ENCODE data around the gene WDR35. TPM values are rescaled to one million over a fixed set of nuclear protein-coding genes. Genes with fewer than 3 reads are reported as not detected.

The WDR35 gene
- total RNA-seq, 2 donors from 2014 or later = 6.7 to 8.9 TPM

DNA sequence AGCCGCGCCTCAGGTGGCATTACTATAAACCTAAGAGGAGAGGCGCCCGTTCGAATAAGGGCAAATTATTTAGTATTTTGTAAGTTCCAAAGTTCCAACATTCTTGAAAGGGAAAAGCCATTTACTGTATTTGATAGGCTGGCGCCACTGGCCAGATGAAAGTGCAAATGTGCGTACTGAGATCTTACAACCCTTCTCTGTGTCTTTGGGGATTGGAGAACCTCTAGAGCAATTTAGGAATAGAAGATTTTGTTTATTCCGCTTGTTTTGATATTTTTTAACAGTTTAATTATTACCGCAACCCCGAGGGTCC is 467 bp upstream of the WDR35 start:
- no peak for ATAC-seq
- WGBS, 2 donors = 9 to 20% methylated on average over 6 to 10 of the region's 10 CpGs
- peaks cover 20% of the 10 kb centered on the region for H3K4me1 ChIP-seq
- no peaks in the 10 kb centered on the region for H3K9me3 ChIP-seq
- no peaks in the 10 kb centered on the region for H3K36me3 ChIP-seq (replicated peaks in 1 of 2; ENCODE audit: insufficient read depth in 1 of 2, low read depth in 2 of 2)
- no peaks in the 10 kb centered on the region for H3K27me3 ChIP-seq
- no peak for DNase-seq
- H3K27ac ChIP-seq = peak overlapping the region in 2 of 4 donors; percentile 38 to 57
- TF ChIP-seq POLR2A (IDR thresholded peaks at IDR 0.05) = no peak
- TF ChIP-seq, protein P1, sequence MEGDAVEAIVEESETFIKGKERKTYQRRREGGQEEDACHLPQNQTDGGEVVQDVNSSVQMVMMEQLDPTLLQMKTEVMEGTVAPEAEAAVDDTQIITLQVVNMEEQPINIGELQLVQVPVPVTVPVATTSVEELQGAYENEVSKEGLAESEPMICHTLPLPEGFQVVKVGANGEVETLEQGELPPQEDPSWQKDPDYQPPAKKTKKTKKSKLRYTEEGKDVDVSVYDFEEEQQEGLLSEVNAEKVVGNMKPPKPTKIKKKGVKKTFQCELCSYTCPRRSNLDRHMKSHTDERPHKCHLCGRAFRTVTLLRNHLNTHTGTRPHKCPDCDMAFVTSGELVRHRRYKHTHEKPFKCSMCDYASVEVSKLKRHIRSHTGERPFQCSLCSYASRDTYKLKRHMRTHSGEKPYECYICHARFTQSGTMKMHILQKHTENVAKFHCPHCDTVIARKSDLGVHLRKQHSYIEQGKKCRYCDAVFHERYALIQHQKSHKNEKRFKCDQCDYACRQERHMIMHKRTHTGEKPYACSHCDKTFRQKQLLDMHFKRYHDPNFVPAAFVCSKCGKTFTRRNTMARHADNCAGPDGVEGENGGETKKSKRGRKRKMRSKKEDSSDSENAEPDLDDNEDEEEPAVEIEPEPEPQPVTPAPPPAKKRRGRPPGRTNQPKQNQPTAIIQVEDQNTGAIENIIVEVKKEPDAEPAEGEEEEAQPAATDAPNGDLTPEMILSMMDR (IDR thresholded peaks at IDR 0.05) = no peak
- peak overlapping the region; percentile 52 to 75 for H3K4me3 ChIP-seq
- intact Hi-C loops (cut with DNase I) = no loop called here

DNA sequence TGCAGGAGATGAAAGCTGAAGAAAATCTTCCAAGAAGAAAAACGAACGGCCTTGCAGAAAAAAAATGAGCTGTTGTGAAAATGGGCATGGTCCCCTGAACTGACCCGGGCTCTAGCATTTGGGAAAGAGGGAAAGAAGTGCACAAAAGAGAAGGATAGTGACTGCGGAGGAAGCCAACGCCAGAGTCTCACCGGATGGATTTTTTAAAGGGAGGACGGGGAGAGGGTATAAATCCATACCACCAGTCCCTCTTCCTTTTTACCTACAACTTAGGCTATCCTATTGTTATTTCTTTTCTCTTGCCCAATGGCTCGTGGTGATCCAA is 601 bp downstream of the WDR35 start:
- TF ChIP-seq, protein P1 (IDR thresholded peaks at IDR 0.05) = no peak
- no peak for TF ChIP-seq POLR2A (IDR thresholded peaks at IDR 0.05)
- peak overlapping the region; percentile 52 to 75 for H3K4me3 ChIP-seq
- H3K36me3 ChIP-seq (replicated peaks in 1 of 2; ENCODE audit: insufficient read depth in 1 of 2, low read depth in 2 of 2) = no peaks in the 10 kb centered on the region
- no peaks in the 10 kb centered on the region for H3K9me3 ChIP-seq
- DNase-seq (no peak), ATAC-seq (no peak)
- H3K4me1 ChIP-seq = peaks cover 20% of the 10 kb centered on the region
- peak overlapping the region in 2 of 4 donors; percentile 38 to 57 for H3K27ac ChIP-seq
- WGBS, 2 donors = 3% methylated on average over 8 of the region's 8 CpGs
- intact Hi-C loops (cut with DNase I) = no loop called here
- no peaks in the 10 kb centered on the region for H3K27me3 ChIP-seq

DNA sequence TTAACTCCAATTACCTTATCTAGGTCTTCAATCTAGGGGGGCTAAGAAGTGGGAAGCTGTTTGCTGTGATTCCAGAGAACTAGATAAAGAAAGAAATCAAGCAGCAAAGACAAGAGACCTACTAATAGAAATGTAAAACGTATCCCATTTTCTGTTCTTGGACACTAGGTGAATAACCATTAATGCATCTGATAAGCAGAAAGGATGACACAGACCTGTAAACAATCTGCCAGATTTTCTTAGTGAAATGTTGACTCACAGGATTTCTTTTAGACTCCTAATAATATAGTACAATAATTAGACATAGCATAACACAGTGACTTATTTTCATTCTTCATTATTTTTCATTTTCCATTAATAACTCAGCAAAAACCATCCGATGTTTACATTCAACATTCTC is 1.3 kb downstream of the WDR35 start:
- Histone ChIP-seq H3K4me3 (no peak overlapping the region), H3K4me1 (peaks cover 20% of the 10 kb centered on the region), H3K9me3 (no peaks in the 10 kb centered on the region), H3K27ac (no peak overlapping the region), H3K36me3 (replicated peaks in 1 of 2; ENCODE audit: insufficient read depth in 1 of 2, low read depth in 2 of 2) (no peaks in the 10 kb centered on the region), H3K27me3 (no peaks in the 10 kb centered on the region)
- DNase-seq (no peak), ATAC-seq (no peak)
- intact Hi-C loops (cut with DNase I) = no loop called here
- 78 to 82% methylated on average over 2 of the region's 2 CpGs for WGBS, 2 donors
- TF ChIP-seq POLR2A (IDR thresholded peaks at IDR 0.05) = no peak
- TF ChIP-seq, protein P1 (IDR thresholded peaks at IDR 0.05) = no peak

DNA sequence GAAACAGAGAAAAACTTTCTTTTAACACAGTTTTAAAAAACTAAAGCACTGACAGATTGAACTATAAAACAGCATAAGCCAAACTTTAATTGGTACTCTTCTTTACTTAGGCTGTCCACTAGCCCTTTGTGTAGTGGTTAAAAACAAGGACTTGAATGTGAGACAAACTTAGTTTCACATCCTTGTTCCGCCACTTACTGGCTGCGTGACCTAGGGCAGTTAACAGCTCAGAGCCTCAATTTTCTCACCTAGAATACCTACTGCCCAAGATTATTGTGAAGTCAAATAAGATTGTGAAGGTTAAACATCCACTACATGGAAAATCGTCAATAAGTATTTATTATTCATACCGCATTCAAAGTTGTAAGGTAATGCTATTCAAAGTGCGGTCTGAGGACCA is 2.0 kb downstream of the WDR35 start:
- H3K36me3 ChIP-seq (replicated peaks in 1 of 2; ENCODE audit: insufficient read depth in 1 of 2, low read depth in 2 of 2) = no peaks in the 10 kb centered on the region
- peaks cover 20% of the 10 kb centered on the region for H3K4me1 ChIP-seq
- DNase-seq = no peak
- intact Hi-C loops (cut with DNase I) = no loop called here
- ATAC-seq = no peak
- no peak overlapping the region for H3K4me3 ChIP-seq
- no peak overlapping the region for H3K27ac ChIP-seq
- WGBS, 2 donors = 90% methylated on average over 5 of the region's 5 CpGs
- no peaks in the 10 kb centered on the region for H3K9me3 ChIP-seq
- TF ChIP-seq POLR2A (IDR thresholded peaks at IDR 0.05) = no peak
- TF ChIP-seq, protein P1 (IDR thresholded peaks at IDR 0.05) = no peak
- no peaks in the 10 kb centered on the region for H3K27me3 ChIP-seq

DNA sequence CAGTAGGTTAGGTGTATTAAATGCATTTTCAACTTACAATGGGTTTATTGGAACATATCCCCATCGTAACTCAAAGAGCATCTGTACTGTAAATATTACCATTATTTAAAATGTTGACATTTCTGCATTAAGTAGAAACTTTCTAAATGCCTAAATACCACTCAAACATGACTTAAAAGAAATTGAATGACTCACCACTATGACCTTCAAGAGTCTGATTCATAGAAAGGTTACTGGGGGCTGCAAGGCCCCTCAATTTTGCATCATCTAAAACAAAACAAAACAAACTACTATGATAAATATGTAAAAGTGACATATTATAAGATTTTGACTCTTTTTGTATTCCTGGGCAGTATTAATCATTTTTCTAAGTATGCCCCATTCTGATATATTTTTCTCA is 7.6 kb downstream of the WDR35 start:
- Histone ChIP-seq H3K27ac (no peak overlapping the region), H3K36me3 (replicated peaks in 1 of 2; ENCODE audit: insufficient read depth in 1 of 2, low read depth in 2 of 2) (peaks cover 1 to 4% of the 10 kb centered on the region in 2 donors), H3K4me1 (no peaks in the 10 kb centered on the region), H3K4me3 (no peak overlapping the region), H3K27me3 (no peaks in the 10 kb centered on the region), H3K9me3 (no peaks in the 10 kb centered on the region)
- intact Hi-C loops (cut with DNase I) = no loop called here
- no peak for ATAC-seq
- TF ChIP-seq, protein P1 (IDR thresholded peaks at IDR 0.05) = no peak
- no peak for TF ChIP-seq POLR2A (IDR thresholded peaks at IDR 0.05)
- WGBS, 2 donors = 89 to 94% methylated on average over 1 of the region's 1 CpG
- no peak for DNase-seq

Measured in body of pancreas (tissue), 4 donors.